ELF-1 (cell line): ENCODE results near the gene CLIP1.
"Not testable (repeated sequence)": the region's sequence is repeated elsewhere in the genome, so short reads cannot be mapped to it uniquely, and the experiment has no call there.

Experiments used
- DNase-seq: peaks from one replicate; pipeline ENCODE4 v3.0.0-alpha.2; 2016; ENCODE audit warnings: low read depth, low spot score

The CLIP1 gene

GRCh38 chr12:122312926-122313325 lies 109.5 kb downstream of the CLIP1 start:
- DNase-seq, result no peak

GRCh38 chr12:122311696-122312095 lies 110.8 kb downstream of the CLIP1 start:
- no peak for DNase-seq

GRCh38 chr12:122310626-122311333 lies 111.7 kb downstream of the CLIP1 start:
- no peak for DNase-seq

GRCh38 chr12:122309564-122310121 lies 112.8 kb downstream of the CLIP1 start:
- DNase-seq, result no peak

GRCh38 chr12:122308811-122309210 lies 113.7 kb downstream of the CLIP1 start:
- no peak for DNase-seq

GRCh38 chr12:122306407-122306806 lies 116.1 kb downstream of the CLIP1 start:
- DNase-seq, result peak; percentile 39

GRCh38 chr12:122304924-122305323 lies 117.5 kb downstream of the CLIP1 start:
- no peak for DNase-seq

GRCh38 chr12:122303068-122303467 lies 119.4 kb downstream of the CLIP1 start:
- DNase-seq, result no peak

- DNase-seq, result no peak
These were observed 124.3 kb downstream of the CLIP1 start for GRCh38 chr12:122298071-122298748.

GRCh38 chr12:122297494-122297893 lies 125.0 kb downstream of the CLIP1 start:
- no peak for DNase-seq

GRCh38 chr12:122295877-122296276 lies 126.6 kb downstream of the CLIP1 start:
- DNase-seq, result no peak

- DNase-seq, result no peak
These were observed 129.4 kb downstream of the CLIP1 start for GRCh38 chr12:122293081-122293480.

GRCh38 chr12:122291431-122291830 lies 131.0 kb downstream of the CLIP1 start:
- no peak for DNase-seq

- no peak for DNase-seq
These were observed 138.8 kb downstream of the CLIP1 start for GRCh38 chr12:122283680-122284079.

- no peak for DNase-seq
These were observed 140.4 kb downstream of the CLIP1 start for GRCh38 chr12:122282061-122282460.

- no peak for DNase-seq
These were observed 146.2 kb downstream of the CLIP1 start for GRCh38 chr12:122276242-122276641.

GRCh38 chr12:122275459-122275858 lies 147.0 kb downstream of the CLIP1 start:
- DNase-seq, result no peak

GRCh38 chr12:122266230-122266901 lies 156.1 kb downstream of the CLIP1 start, which contains the start of gene VPS33A:
VPS33A (minus strand) TSS chr12:122266494; CDS start chr12:122266408, 86 bp downstream.
- peak; percentile 99 for DNase-seq

- DNase-seq, result no peak
These were observed 156.6 kb downstream of the CLIP1 start for GRCh38 chr12:122265886-122266229.

- no peak for DNase-seq
These were observed 157.0 kb downstream of the CLIP1 start for GRCh38 chr12:122265476-122265875.

GRCh38 chr12:122260735-122261134 lies 161.7 kb downstream of the CLIP1 start:
- not testable (repeated sequence) for DNase-seq

- not testable (repeated sequence) for DNase-seq
These were observed 163.5 kb downstream of the CLIP1 start for GRCh38 chr12:122258939-122259338.
